ENCODE results near the gene EPGN.

EPGN gene

DNA sequence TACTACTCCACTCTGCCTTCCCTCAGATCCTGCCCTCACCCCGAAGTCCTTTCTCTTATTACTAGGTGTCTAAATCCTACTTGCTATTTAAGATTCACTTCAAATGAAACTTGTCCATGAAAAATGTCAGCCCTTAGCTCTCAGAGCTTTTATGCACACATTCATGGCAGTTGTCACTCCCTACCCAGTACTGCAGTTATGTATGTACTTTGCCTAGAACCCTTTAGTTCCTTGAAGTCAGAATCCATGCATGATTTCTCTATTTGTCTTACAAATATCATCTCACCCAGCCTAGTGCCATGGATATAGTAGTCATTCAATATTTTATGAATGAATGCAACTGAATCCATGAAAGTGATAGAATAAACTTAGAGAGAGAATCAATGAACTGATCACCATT lies 3.3 kb upstream of the EPGN start:
- Histone ChIP-seq H3K4me3 (ENCODE audit: insufficient read depth, low read depth, low read length) (no peak overlapping the region), H3K9me3 (ENCODE audit: control insufficient read depth, low read length) (no peaks in the 10 kb centered on the region), H3K27ac (ENCODE audit: insufficient read depth, low read depth, low read length, poor library complexity, severe bottlenecking) (no peak overlapping the region), H3K36me3 (ENCODE audit: control insufficient read depth, insufficient read depth, low read length) (no peaks in the 10 kb centered on the region), H3K4me1 (ENCODE audit: control insufficient read depth, insufficient read depth, low read length) (no peaks in the 10 kb centered on the region), H3K27me3 (ENCODE audit: control insufficient read depth, insufficient read depth, low read length, poor library complexity, severe bottlenecking) (no peaks in the 10 kb centered on the region)
- 83 to 95% methylated on average over 1 of the region's 1 CpG for whole genome bisulfite sequencing, 2 experiments

GRCh38 chr4:74307170-74307569 lies 1.1 kb upstream of the EPGN start:
- H3K36me3 ChIP-seq (ENCODE audit: control insufficient read depth, insufficient read depth, low read length), result no peaks in the 10 kb centered on the region
- 100% methylated on average over 1 of the region's 1 CpG; no CpG with 5 or more reads in 1 of the 2 experiments for WGBS, 2 experiments

DNA sequence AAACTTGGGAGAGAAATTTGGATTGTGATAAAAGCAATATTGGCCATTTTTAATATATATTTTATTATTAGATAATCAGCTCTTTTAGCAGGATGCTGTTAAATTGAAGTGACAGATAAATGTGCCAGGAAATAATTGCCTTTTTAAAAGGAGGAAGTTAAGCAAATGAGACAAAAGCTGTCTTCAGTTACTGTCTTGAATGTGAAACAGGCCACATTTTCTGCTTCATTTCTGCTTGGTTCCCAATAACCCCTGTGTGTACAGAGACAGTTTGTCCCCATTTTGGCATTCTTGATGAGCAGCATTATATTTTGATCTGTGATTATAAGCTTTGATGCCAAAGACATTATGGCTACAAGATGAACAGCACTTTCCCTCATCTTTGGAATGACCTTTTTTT lies 953 bp downstream of the EPGN start:
- Histone ChIP-seq H3K27ac (ENCODE audit: insufficient read depth, low read depth, low read length, poor library complexity, severe bottlenecking) (no peak overlapping the region), H3K9me3 (ENCODE audit: control insufficient read depth, low read length) (no peaks in the 10 kb centered on the region), H3K4me1 (ENCODE audit: control insufficient read depth, insufficient read depth, low read length) (no peaks in the 10 kb centered on the region), H3K4me3 (ENCODE audit: insufficient read depth, low read depth, low read length) (no peak overlapping the region), H3K27me3 (ENCODE audit: control insufficient read depth, insufficient read depth, low read length, poor library complexity, severe bottlenecking) (no peaks in the 10 kb centered on the region), H3K36me3 (ENCODE audit: control insufficient read depth, insufficient read depth, low read length) (no peaks in the 10 kb centered on the region)

More at GRCh38 chr4:74307170-74307569, 1.1 kb upstream of the EPGN start:
- H3K4me1 ChIP-seq (ENCODE audit: control insufficient read depth, insufficient read depth, low read length), result no peaks in the 10 kb centered on the region
- H3K27me3 ChIP-seq (ENCODE audit: control insufficient read depth, insufficient read depth, low read length, poor library complexity, severe bottlenecking), result no peaks in the 10 kb centered on the region
- H3K4me3 ChIP-seq (ENCODE audit: insufficient read depth, low read depth, low read length), result no peak overlapping the region
- H3K27ac ChIP-seq (ENCODE audit: insufficient read depth, low read depth, low read length, poor library complexity, severe bottlenecking), result no peak overlapping the region
- no peaks in the 10 kb centered on the region for H3K9me3 ChIP-seq (ENCODE audit: control insufficient read depth, low read length)

GRCh38 chr4:74311696-74312313 lies 3.5 kb downstream of the EPGN start:
- WGBS, 2 experiments, result 28 to 45% methylated on average over 4 of the region's 4 CpGs
- Histone ChIP-seq H3K27ac (ENCODE audit: insufficient read depth, low read depth, low read length, poor library complexity, severe bottlenecking) (no peak overlapping the region), H3K9me3 (ENCODE audit: control insufficient read depth, low read length) (no peaks in the 10 kb centered on the region), H3K36me3 (ENCODE audit: control insufficient read depth, insufficient read depth, low read length) (no peaks in the 10 kb centered on the region), H3K4me1 (ENCODE audit: control insufficient read depth, insufficient read depth, low read length) (no peaks in the 10 kb centered on the region), H3K27me3 (ENCODE audit: control insufficient read depth, insufficient read depth, low read length, poor library complexity, severe bottlenecking) (no peaks in the 10 kb centered on the region), H3K4me3 (ENCODE audit: insufficient read depth, low read depth, low read length) (no peak overlapping the region)

DNA sequence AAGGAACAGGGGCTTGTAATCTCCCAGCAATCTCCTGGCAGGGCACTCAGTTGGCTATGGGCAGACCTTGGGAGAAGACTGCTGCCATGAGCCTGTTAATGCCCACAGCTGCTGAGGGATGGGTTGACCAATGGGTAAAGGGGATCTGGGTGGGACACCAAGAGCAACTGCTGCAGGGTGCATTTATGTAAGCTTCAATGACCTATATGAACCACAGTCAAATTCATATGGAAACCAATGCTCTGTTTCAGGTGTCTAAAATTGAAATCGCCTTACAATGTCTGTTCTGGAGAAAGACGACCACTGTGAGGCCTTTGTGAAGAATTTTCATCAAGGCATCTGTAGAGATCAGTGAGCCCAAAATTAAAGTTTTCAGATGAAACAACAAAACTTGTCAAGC lies 6.1 kb downstream of the EPGN start:
- WGBS, 2 experiments, result 94 to 97% methylated on average over 2 of the region's 2 CpGs
- Histone ChIP-seq H3K36me3 (ENCODE audit: control insufficient read depth, insufficient read depth, low read length) (no peaks in the 10 kb centered on the region), H3K27ac (ENCODE audit: insufficient read depth, low read depth, low read length, poor library complexity, severe bottlenecking) (no peak overlapping the region), H3K4me1 (ENCODE audit: control insufficient read depth, insufficient read depth, low read length) (no peaks in the 10 kb centered on the region), H3K27me3 (ENCODE audit: control insufficient read depth, insufficient read depth, low read length, poor library complexity, severe bottlenecking) (no peaks in the 10 kb centered on the region), H3K9me3 (ENCODE audit: control insufficient read depth, low read length) (no peaks in the 10 kb centered on the region), H3K4me3 (ENCODE audit: insufficient read depth, low read depth, low read length) (no peak overlapping the region)

DNA sequence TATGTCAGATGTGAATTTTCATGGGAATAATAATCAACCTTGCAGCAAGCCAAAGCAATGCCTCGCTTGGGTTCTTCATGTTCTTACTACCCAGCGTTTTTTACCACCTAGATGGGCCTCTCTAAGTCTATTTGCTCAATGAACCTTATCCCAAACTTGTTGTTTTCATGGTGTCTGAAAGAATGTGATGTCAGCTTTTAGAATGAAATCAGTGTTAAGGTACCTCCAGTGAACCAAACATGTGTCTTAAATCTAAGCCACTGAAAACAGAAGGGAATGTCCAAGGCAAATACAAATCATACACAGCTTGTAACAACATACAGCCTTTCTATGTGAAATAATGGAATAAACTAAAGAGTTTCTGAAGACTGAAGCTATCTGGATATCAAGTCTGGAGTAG lies 6.7 kb downstream of the EPGN start:
- no peak overlapping the region for H3K4me3 ChIP-seq (ENCODE audit: insufficient read depth, low read depth, low read length)
- no peaks in the 10 kb centered on the region for H3K27me3 ChIP-seq (ENCODE audit: control insufficient read depth, insufficient read depth, low read length, poor library complexity, severe bottlenecking)
- no peak overlapping the region for H3K27ac ChIP-seq (ENCODE audit: insufficient read depth, low read depth, low read length, poor library complexity, severe bottlenecking)
- no peaks in the 10 kb centered on the region for H3K36me3 ChIP-seq (ENCODE audit: control insufficient read depth, insufficient read depth, low read length)
- 96 to 98% methylated on average over 2 of the region's 2 CpGs for WGBS, 2 experiments
- no peaks in the 10 kb centered on the region for H3K4me1 ChIP-seq (ENCODE audit: control insufficient read depth, insufficient read depth, low read length)
- H3K9me3 ChIP-seq (ENCODE audit: control insufficient read depth, low read length), result no peaks in the 10 kb centered on the region

DNA sequence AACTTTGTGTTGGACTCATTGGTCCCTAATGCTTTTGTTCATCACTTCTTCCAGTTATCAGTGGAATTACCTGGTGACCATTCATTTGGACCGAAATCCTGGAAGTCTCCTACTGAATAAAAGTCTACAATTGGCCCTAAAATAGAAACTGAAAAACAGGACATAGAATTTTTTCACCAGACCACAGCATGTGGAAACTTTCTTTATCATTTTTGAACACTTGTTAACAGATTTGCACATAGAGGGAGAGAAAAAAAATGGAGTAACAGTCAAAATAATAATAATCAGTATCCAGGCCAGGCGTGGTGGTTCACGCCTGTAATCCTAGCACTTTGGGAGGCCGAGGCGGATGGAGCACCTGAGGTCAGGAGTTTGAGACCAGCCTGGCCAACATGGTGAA lies 7.1 kb downstream of the EPGN start:
- Histone ChIP-seq H3K27me3 (ENCODE audit: control insufficient read depth, insufficient read depth, low read length, poor library complexity, severe bottlenecking) (no peaks in the 10 kb centered on the region), H3K4me1 (ENCODE audit: control insufficient read depth, insufficient read depth, low read length) (no peaks in the 10 kb centered on the region), H3K9me3 (ENCODE audit: control insufficient read depth, low read length) (no peaks in the 10 kb centered on the region), H3K27ac (ENCODE audit: insufficient read depth, low read depth, low read length, poor library complexity, severe bottlenecking) (no peak overlapping the region), H3K4me3 (ENCODE audit: insufficient read depth, low read depth, low read length) (no peak overlapping the region), H3K36me3 (ENCODE audit: control insufficient read depth, insufficient read depth, low read length) (no peaks in the 10 kb centered on the region)
- 94% methylated on average over 5 of the region's 5 CpGs for WGBS, 2 experiments

DNA sequence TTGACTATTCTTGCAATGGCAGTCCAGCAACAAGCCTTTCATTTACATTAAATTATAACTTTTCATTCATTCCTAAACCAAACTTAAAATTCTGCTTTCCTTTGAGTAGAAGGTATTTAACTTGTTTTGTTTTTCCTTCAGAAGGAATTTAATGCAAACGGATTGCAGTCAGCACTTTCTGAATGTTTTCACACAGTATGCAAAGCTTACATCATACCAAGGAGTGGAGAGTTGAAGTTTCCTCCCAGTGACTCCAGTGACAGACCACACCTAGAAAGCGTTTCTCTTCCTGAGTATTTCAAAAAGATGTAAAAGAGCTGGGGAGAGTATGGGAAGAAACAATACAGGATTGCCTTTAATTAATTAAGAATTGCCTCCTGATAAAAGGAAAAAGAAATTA lies 8.1 kb downstream of the EPGN start:
- H3K27ac ChIP-seq (ENCODE audit: insufficient read depth, low read depth, low read length, poor library complexity, severe bottlenecking), result no peak overlapping the region
- no peaks in the 10 kb centered on the region for H3K27me3 ChIP-seq (ENCODE audit: control insufficient read depth, insufficient read depth, low read length, poor library complexity, severe bottlenecking)
- WGBS, 2 experiments, result 58 to 81% methylated on average over 2 of the region's 2 CpGs
- no peaks in the 10 kb centered on the region for H3K4me1 ChIP-seq (ENCODE audit: control insufficient read depth, insufficient read depth, low read length)
- no peaks in the 10 kb centered on the region for H3K9me3 ChIP-seq (ENCODE audit: control insufficient read depth, low read length)
- H3K4me3 ChIP-seq (ENCODE audit: insufficient read depth, low read depth, low read length), result no peak overlapping the region
- no peaks in the 10 kb centered on the region for H3K36me3 ChIP-seq (ENCODE audit: control insufficient read depth, insufficient read depth, low read length)

DNA sequence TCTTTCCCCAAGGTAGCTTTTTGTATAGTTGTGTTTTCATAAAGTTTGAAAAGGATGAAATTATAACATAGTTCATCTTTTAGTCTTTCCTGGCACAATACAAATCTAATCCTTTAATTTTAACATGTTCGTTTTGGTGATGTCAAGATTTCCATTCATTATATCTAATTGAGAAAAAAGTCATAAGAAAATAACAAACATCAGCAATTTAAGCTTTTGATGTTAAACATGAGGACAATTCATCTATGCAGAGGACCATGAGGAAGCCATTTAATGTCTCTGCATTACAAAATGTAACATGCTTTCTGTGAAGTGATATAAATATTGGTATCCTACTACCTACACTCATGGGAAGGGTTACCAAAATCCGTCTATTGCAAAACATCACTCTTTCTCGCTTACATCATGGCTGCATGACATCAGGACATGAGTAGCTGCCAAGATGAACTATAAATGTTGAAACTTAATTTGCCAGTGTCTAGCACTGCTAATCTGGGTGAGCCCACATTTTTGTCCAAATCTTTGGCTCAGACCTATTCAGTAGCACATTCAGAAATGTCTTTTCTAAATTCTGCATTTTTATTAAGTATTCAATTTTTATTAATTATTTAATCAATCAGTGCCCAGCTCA lies 9.5 kb downstream of the EPGN start:
- Histone ChIP-seq H3K9me3 (ENCODE audit: control insufficient read depth, low read length) (no peaks in the 10 kb centered on the region), H3K4me3 (ENCODE audit: insufficient read depth, low read depth, low read length) (no peak overlapping the region), H3K36me3 (ENCODE audit: control insufficient read depth, insufficient read depth, low read length) (no peaks in the 10 kb centered on the region), H3K27ac (ENCODE audit: insufficient read depth, low read depth, low read length, poor library complexity, severe bottlenecking) (no peak overlapping the region), H3K4me1 (ENCODE audit: control insufficient read depth, insufficient read depth, low read length) (no peaks in the 10 kb centered on the region), H3K27me3 (ENCODE audit: control insufficient read depth, insufficient read depth, low read length, poor library complexity, severe bottlenecking) (no peaks in the 10 kb centered on the region)
- WGBS, 2 experiments, result 98 to 100% methylated on average over 1 to 3 of the region's 3 CpGs

DNA sequence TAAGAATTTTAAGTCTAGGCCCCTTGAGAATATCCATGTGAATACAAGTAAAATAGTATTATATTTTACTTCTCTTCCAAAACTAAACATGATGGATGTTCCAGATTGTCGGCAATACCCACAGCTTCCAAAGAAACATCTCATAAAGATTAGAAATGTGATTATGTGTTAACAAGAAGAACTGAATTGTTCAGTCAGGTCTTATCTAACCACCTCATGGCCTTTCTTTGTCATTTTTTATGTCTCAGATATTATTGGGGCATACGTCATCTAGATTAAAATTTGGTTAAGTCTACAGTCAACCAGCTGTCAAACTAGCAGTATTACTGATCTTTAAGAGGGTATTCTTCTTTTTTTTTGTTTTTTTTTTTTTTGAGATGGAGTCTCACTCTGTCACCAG lies 10.0 kb downstream of the EPGN start:
- WGBS, 2 experiments, result 95 to 100% methylated on average over 1 to 2 of the region's 2 CpGs
- H3K4me3 ChIP-seq (ENCODE audit: insufficient read depth, low read depth, low read length), result no peak overlapping the region
- no peaks in the 10 kb centered on the region for H3K9me3 ChIP-seq (ENCODE audit: control insufficient read depth, low read length)
- no peaks in the 10 kb centered on the region for H3K27me3 ChIP-seq (ENCODE audit: control insufficient read depth, insufficient read depth, low read length, poor library complexity, severe bottlenecking)
- no peak overlapping the region for H3K27ac ChIP-seq (ENCODE audit: insufficient read depth, low read depth, low read length, poor library complexity, severe bottlenecking)
- no peaks in the 10 kb centered on the region for H3K4me1 ChIP-seq (ENCODE audit: control insufficient read depth, insufficient read depth, low read length)
- H3K36me3 ChIP-seq (ENCODE audit: control insufficient read depth, insufficient read depth, low read length), result no peaks in the 10 kb centered on the region
